Pons (tissue), 1 donor: ENCODE results near the gene VPS9D1.
"Not testable (repeated sequence)": the region's sequence is repeated elsewhere in the genome, so short reads cannot be mapped to it uniquely, and the experiment has no call there.

Source experiments
- DNase-seq: peaks from one replicate; pipeline ENCODE4 v3.0.0-alpha.2; 2016; ENCODE audit warnings: low spot score

Gene VPS9D1

GRCh38 chr16:89664238-89664637 is 56.5 kb downstream of the VPS9D1 start:
- DNase-seq: not testable (repeated sequence)

GRCh38 chr16:89661215-89661614 is 59.5 kb downstream of the VPS9D1 start:
- no peak for DNase-seq

- DNase-seq: no peak
Measured at GRCh38 chr16:89660146-89660545, 60.6 kb downstream of the VPS9D1 start.

GRCh38 chr16:89658221-89658879 is 62.3 kb downstream of the VPS9D1 start:
- DNase-seq: no peak

- DNase-seq: peak; percentile 75
Measured at GRCh38 chr16:89657442-89658220, 63.1 kb downstream of the VPS9D1 start, which contains the start of the genes CHMP1A and SPATA33. Gene CHMP1A, minus strand, starts transcription at chr16:89657708. Its CDS starts 120 bp downstream, at chr16:89657588. Gene SPATA33, plus strand, starts transcription at chr16:89657836. Its CDS starts 76 bp downstream, at chr16:89657912.
